OCI-LY3 (cell line): ENCODE measurements around the gene NKAIN2.

Source experiments
- CTCF ChIP-seq: fragments of 200-600, 300-600 bp; sonication (generic); IDR thresholded peaks from 2 replicates; pipeline ENCODE4 v1.5.1; 2014; ENCODE audit warnings: antibody characterized with exemption, low read length, low read depth
- EZH2phosphoT487 ChIP-seq: fragments of 200-600 bp; shearing (Covaris generic); IDR thresholded peaks from 2 replicates; pipeline ENCODE4 v1.6.1; 2018; ENCODE audit warnings: antibody characterized with exemption, mixed run types, low read depth

- TF ChIP-seq EZH2phosphoT487, result no peak
- no peak for TF ChIP-seq CTCF
These were observed 7.3 kb downstream of the NKAIN2 start for GRCh38 chr6:123810948-123811347.
